Loucy (cell line): ENCODE results near the gene RERG.

ENCODE experiments used
- H2AFZ ChIP-seq: fragments of 200-600 bp; sonication (generic); 2 replicates; pipeline ENCODE4 v1.6.0; 2016; ENCODE audit warnings: antibody characterized with exemption, mild to moderate bottlenecking, low read length, moderate library complexity
- H3F3A ChIP-seq: fragments of 200-600 bp; 2 replicates; pipeline ENCODE4 v1.6.0; 2016; ENCODE audit warnings: antibody characterized with exemption, low read depth, mild to moderate bottlenecking
- H3K27me3 ChIP-seq: fragments of 200-600 bp; sonication (generic); 2 replicates; pipeline ENCODE4 v1.6.1; 2014; ENCODE audit warnings: low read length, mild to moderate bottlenecking; ENCODE audit not compliant: insufficient read depth, poor library complexity, severe bottlenecking
- H3K36me3 ChIP-seq: fragments of 200-600 bp; sonication (generic); 2 replicates; pipeline ENCODE4 v1.6.1; 2016; ENCODE audit warnings: low read length; ENCODE audit not compliant: insufficient read depth
- H3K4me1 ChIP-seq: fragments of 200-600 bp; sonication (generic); 2 replicates; pipeline ENCODE4 v1.5.1; 2014; ENCODE audit warnings: low read length, mild to moderate bottlenecking; ENCODE audit not compliant: insufficient read depth, poor library complexity, severe bottlenecking
- H3K4me2 ChIP-seq: fragments of 200-600 bp; sonication (generic); 2 replicates; pipeline ENCODE4 v1.6.0; 2014; ENCODE audit warnings: antibody characterized with exemption, low read length, low read depth, mild to moderate bottlenecking; ENCODE audit not compliant: poor library complexity, severe bottlenecking
- H3K4me3 ChIP-seq: fragments of 200-600 bp; sonication (generic); 2 replicates; pipeline ENCODE4 v1.5.1; 2014; ENCODE audit warnings: low read length, mild to moderate bottlenecking, mixed read lengths; ENCODE audit not compliant: poor library complexity, severe bottlenecking
- H3K79me2 ChIP-seq: fragments of 200-600 bp; sonication (generic); 2 replicates; pipeline ENCODE4 v1.6.1; 2014; ENCODE audit warnings: low read length; ENCODE audit not compliant: insufficient read depth
- H3K9ac ChIP-seq: fragments of 200-600 bp; sonication (generic); 2 replicates; pipeline ENCODE4 v1.6.0; 2014; ENCODE audit warnings: mild to moderate bottlenecking, low read depth, low read length, moderate library complexity; ENCODE audit not compliant: poor library complexity, severe bottlenecking
- H3K9me2 ChIP-seq: fragments of 200-600 bp; sonication (generic); replicated peaks from 2 replicates; pipeline ENCODE4 v1.6.1; 2016; ENCODE audit warnings: low read depth, low read length, mixed read lengths
- H3K9me3 ChIP-seq: fragments of 200-600 bp; sonication (generic); 2 replicates; pipeline ENCODE4 v1.6.1; 2014; ENCODE audit warnings: mild to moderate bottlenecking, antibody characterized with exemption, low read length, low read depth; ENCODE audit not compliant: insufficient read depth
- H4K20me1 ChIP-seq: fragments of 200-600 bp; sonication (generic); 2 replicates; pipeline ENCODE4 v1.6.0; 2014; ENCODE audit warnings: antibody characterized with exemption, low read length, mild to moderate bottlenecking; ENCODE audit not compliant: insufficient read depth, poor library complexity, severe bottlenecking
- CTCF ChIP-seq: fragments of 200-600 bp; sonication (generic); conservative IDR thresholded peaks from 2 replicates; pipeline ENCODE4 v1.5.1; 2014; ENCODE audit warnings: mild to moderate bottlenecking, antibody characterized with exemption, low read length
- EZH2phosphoT487 ChIP-seq: fragments of 200-600 bp; IDR thresholded peaks from 2 replicates; pipeline ENCODE4 v1.6.1; 2018; ENCODE audit warnings: antibody characterized with exemption, mild to moderate bottlenecking, moderate library complexity, borderline replicate concordance

Gene RERG

GRCh38 chr12:15220915-15221885 lies at the start of gene RERG:
TSS of gene RERG (minus strand) at chr12:15221417. CDS start at chr12:15217489, 3,928 bp downstream.
- Histone ChIP-seq H4K20me1 (no peaks in the 10 kb centered on the region), H3K4me3 (no peak within 1 kb of the TSS), H3F3A (no peaks in the 10 kb centered on the region), H3K4me1 (no peaks in the 10 kb centered on the region), H3K79me2 (no peaks in the 10 kb centered on the region), H3K4me2 (no peak within 1 kb of the TSS), H3K36me3 (no peaks in the 10 kb centered on the region), H3K27me3 (no peaks in the 10 kb centered on the region), H3K9me2 (no peaks in the 10 kb centered on the region), H2AFZ (no peak within 1 kb of the TSS), H3K9me3 (no peaks in the 10 kb centered on the region), H3K9ac (no peak within 1 kb of the TSS)
- peak; percentile 29 for TF ChIP-seq CTCF
- TF ChIP-seq EZH2phosphoT487: no peak

- H3K9me3 ChIP-seq: no peaks in the 10 kb centered on the region
- H3K4me1 ChIP-seq: no peaks in the 10 kb centered on the region
- no peak for TF ChIP-seq CTCF
- no peak for TF ChIP-seq EZH2phosphoT487
- no peaks in the 10 kb centered on the region for H3K9me2 ChIP-seq
- H3K27me3 ChIP-seq: no peaks in the 10 kb centered on the region
- H2AFZ ChIP-seq: no peak overlapping the region
- no peaks in the 10 kb centered on the region for H3K36me3 ChIP-seq
- H3K79me2 ChIP-seq: no peaks in the 10 kb centered on the region
- no peak overlapping the region for H3K9ac ChIP-seq
- H3K4me3 ChIP-seq: no peak overlapping the region
- no peaks in the 10 kb centered on the region for H4K20me1 ChIP-seq
- H3K4me2 ChIP-seq: no peak overlapping the region
- no peaks in the 10 kb centered on the region for H3F3A ChIP-seq
These were observed 49.4 kb upstream of the RERG start for GRCh38 chr12:15270591-15270990.

- Histone ChIP-seq H3K4me1 (no peaks in the 10 kb centered on the region), H3K4me3 (no peak overlapping the region), H3K36me3 (no peaks in the 10 kb centered on the region), H3K4me2 (no peak overlapping the region), H3K9ac (no peak overlapping the region), H3K79me2 (no peaks in the 10 kb centered on the region), H4K20me1 (no peaks in the 10 kb centered on the region), H2AFZ (no peak overlapping the region), H3F3A (no peaks in the 10 kb centered on the region), H3K9me3 (no peaks in the 10 kb centered on the region), H3K27me3 (no peaks in the 10 kb centered on the region), H3K9me2 (no peaks in the 10 kb centered on the region)
- TF ChIP-seq CTCF: peak; percentile 95
- no peak for TF ChIP-seq EZH2phosphoT487
These were observed 47.8 kb upstream of the RERG start for GRCh38 chr12:15268927-15269552.
